PC-9 (cell line): ENCODE data around the gene ZFR. TPM values are rescaled to one million over a fixed set of nuclear protein-coding genes. Genes with fewer than 3 reads are reported as not detected.

Source experiments
- BruUV-seq: library from RNA; stranded (reverse); fragments of 400-500 nt; replicated peaks from 2 replicates; lab custom pipeline; 2021; lab: Mats Ljungman, UMichigan
- CTCF ChIA-PET: fragments of 300-600 bp; sonication (Branson Sonifier 250); formaldehyde crosslinking; loops from one replicate; lab custom pipeline; 2022; ENCODE audit warnings: antibody characterized with exemption; lab: Charles Lee
- POLR2A ChIA-PET: fragments of 300-600 bp; sonication (Branson Sonifier 250); formaldehyde crosslinking; loops from one replicate; lab custom pipeline; 2022; ENCODE audit warnings: antibody characterized with exemption; ENCODE audit not compliant: unreplicated experiment; lab: Charles Lee
- DNase-seq, 2 experiments: peaks; one replicate each; pipeline versions ENCODE4 v3.0.0 to v3.0.0-alpha.2; 2015 to 2022; ENCODE audit warnings: mixed read lengths in 1 of 2
- H2AFZ ChIP-seq: fragments of 200-600 bp; sonication (generic); 2 replicates; pipeline ENCODE4 v1.8.1; 2017; ENCODE audit warnings: antibody characterized with exemption
- H3F3A ChIP-seq: fragments of 200-600 bp; sonication (generic); 2 replicates; pipeline ENCODE4 v1.8.1; 2017; ENCODE audit warnings: antibody characterized with exemption, mild to moderate bottlenecking, low read depth; ENCODE audit not compliant: insufficient read depth
- H3K27ac ChIP-seq: fragments of 200-600 bp; sonication (generic); 2 replicates; pipeline ENCODE4 v1.6.1; 2016; ENCODE audit warnings: mixed run types
- H3K27me3 ChIP-seq: fragments of 200-600 bp; sonication (generic); 2 replicates; pipeline ENCODE4 v1.6.1; 2016; ENCODE audit warnings: low read depth, mixed run types; ENCODE audit not compliant: insufficient read depth
- H3K36me3 ChIP-seq: fragments of 200-600 bp; sonication (generic); 2 replicates; pipeline ENCODE4 v1.6.1; 2016; ENCODE audit warnings: low read depth, mixed run types
- H3K4me1 ChIP-seq: fragments of 200-600 bp; sonication (generic); replicated peaks from 2 replicates; pipeline ENCODE4 v1.6.1; 2016; ENCODE audit warnings: mixed run types; ENCODE audit not compliant: insufficient read depth
- H3K4me2 ChIP-seq: fragments of 200-600 bp; sonication (generic); 2 replicates; pipeline ENCODE4 v1.6.1; 2017; ENCODE audit warnings: mixed run types
- H3K4me3 ChIP-seq: fragments of 200-600 bp; sonication (generic); 2 replicates; pipeline ENCODE4 v1.6.1; 2016; ENCODE audit warnings: mixed run types
- H3K79me2 ChIP-seq: fragments of 200-600 bp; sonication (generic); 2 replicates; pipeline ENCODE4 v1.6.1; 2017; ENCODE audit warnings: low read depth, mixed run types
- H3K9me2 ChIP-seq: fragments of 200-600 bp; sonication (generic); 2 replicates; pipeline ENCODE4 v1.8.1; 2017; ENCODE audit warnings: mild to moderate bottlenecking; ENCODE audit not compliant: insufficient read depth
- H3K9me3 ChIP-seq: fragments of 200-600 bp; sonication (generic); 2 replicates; pipeline ENCODE4 v1.8.1; 2016; ENCODE audit warnings: low read depth; ENCODE audit not compliant: insufficient read depth
- H4K20me1 ChIP-seq: fragments of 200-600 bp; sonication (generic); 2 replicates; pipeline ENCODE4 v1.8.1; 2017; ENCODE audit not compliant: insufficient read depth
- EZH2 ChIP-seq: fragments of 200-600 bp; sonication (generic); IDR thresholded peaks from 2 replicates; pipeline ENCODE4 v1.8.0; 2017; ENCODE audit warnings: antibody characterized with exemption, low read depth
- intact Hi-C: fragments of 100-400 bp; cut with micrococcal nuclease; formaldehyde crosslinking; loops from one replicate; pipeline ENCODE4 v1.10.0; 2022; ENCODE audit not compliant: unreplicated experiment
- total RNA-seq: library from RNA; stranded (reverse); gene quantifications from 2 replicates; pipeline ENCODE4 v1.2.3, GENCODE V29; 2021
- TF ChIP-seq, protein P1 (sequence below): fragments of 200-600 bp; sonication (generic); conservative IDR thresholded peaks from 2 replicates; pipeline ENCODE4 v1.6.1; 2017; ENCODE audit warnings: mixed run types, antibody characterized with exemption, mild to moderate bottlenecking, moderate library complexity

ZFR gene
- total RNA-seq, 1 experiment from 2014 or later: 69.2 TPM

DNA sequence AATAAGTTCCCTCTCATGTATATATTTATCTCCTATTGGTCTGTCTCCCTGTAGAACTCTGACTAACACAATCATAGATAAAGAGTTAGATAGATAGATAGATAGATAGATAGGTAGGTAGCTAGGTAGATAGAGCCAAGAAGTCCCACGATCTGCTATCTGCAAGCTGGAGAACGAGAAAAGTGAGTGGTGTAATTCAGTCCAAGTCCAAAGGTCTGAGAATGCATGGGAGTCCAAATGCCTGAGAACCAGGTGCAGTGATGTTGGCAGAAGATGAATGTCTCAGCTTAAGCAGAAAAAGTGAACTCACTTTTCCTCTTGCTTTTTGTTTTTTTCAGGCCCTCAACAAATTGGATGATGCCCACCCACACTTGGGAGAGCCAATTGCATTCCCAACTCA is 37.7 kb upstream of the ZFR start:
- H4K20me1 ChIP-seq: no peaks in the 10 kb centered on the region
- H3K27me3 ChIP-seq: no peaks in the 10 kb centered on the region
- BruUV-seq: no TSS peak
- no peaks in the 10 kb centered on the region for H3K9me2 ChIP-seq
- intact Hi-C loops: loop anchor here (10.0 kb wide), 2 partner anchors 657 to 823 kb away; no protein-coding TSS in a partner anchor
- H3K4me2 ChIP-seq: no peak overlapping the region
- CTCF ChIA-PET: no interaction called here
- no peak overlapping the region for H2AFZ ChIP-seq
- H3K4me3 ChIP-seq: no peak overlapping the region
- H3K9me3 ChIP-seq: no peaks in the 10 kb centered on the region
- TF ChIP-seq EZH2: no peak
- TF ChIP-seq, protein P1, sequence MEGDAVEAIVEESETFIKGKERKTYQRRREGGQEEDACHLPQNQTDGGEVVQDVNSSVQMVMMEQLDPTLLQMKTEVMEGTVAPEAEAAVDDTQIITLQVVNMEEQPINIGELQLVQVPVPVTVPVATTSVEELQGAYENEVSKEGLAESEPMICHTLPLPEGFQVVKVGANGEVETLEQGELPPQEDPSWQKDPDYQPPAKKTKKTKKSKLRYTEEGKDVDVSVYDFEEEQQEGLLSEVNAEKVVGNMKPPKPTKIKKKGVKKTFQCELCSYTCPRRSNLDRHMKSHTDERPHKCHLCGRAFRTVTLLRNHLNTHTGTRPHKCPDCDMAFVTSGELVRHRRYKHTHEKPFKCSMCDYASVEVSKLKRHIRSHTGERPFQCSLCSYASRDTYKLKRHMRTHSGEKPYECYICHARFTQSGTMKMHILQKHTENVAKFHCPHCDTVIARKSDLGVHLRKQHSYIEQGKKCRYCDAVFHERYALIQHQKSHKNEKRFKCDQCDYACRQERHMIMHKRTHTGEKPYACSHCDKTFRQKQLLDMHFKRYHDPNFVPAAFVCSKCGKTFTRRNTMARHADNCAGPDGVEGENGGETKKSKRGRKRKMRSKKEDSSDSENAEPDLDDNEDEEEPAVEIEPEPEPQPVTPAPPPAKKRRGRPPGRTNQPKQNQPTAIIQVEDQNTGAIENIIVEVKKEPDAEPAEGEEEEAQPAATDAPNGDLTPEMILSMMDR: no peak
- H3K79me2 ChIP-seq: no peaks in the 10 kb centered on the region
- DNase-seq: no peak
- no peaks in the 10 kb centered on the region for H3K36me3 ChIP-seq
- no peaks in the 10 kb centered on the region for H3K4me1 ChIP-seq
- no peak overlapping the region for H3K27ac ChIP-seq
- no peaks in the 10 kb centered on the region for H3F3A ChIP-seq
- POLR2A ChIA-PET: no interaction called here

DNA sequence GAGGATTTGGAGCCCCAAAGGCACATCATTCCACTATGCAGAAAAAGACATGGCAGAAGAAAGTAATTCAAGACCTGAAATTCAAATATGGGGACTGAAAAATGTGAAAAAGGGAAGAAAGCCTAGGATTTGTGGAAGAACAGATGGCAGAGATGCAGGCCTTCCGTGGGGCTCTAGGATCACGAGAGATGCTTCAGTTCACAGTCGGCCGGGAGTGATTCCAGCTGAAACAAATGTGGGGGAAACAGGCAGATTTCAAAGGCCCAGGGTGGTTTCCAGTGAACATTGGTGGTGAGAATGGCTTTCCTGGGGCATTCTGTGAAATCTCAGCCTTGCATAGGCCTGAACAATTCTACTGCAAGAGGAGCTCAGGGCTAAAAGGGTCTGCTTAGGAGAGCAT is 34.6 kb upstream of the ZFR start:
- BruUV-seq: no TSS peak
- Histone ChIP-seq H3F3A (no peaks in the 10 kb centered on the region), H3K4me3 (no peak overlapping the region), H2AFZ (no peak overlapping the region), H4K20me1 (no peaks in the 10 kb centered on the region), H3K36me3 (no peaks in the 10 kb centered on the region), H3K9me2 (no peaks in the 10 kb centered on the region), H3K27ac (no peak overlapping the region), H3K9me3 (no peaks in the 10 kb centered on the region), H3K27me3 (no peaks in the 10 kb centered on the region), H3K79me2 (no peaks in the 10 kb centered on the region), H3K4me2 (no peak overlapping the region), H3K4me1 (no peaks in the 10 kb centered on the region)
- DNase-seq: no peak
- ChIA-PET POLR2A (no interaction called here), CTCF (no interaction called here)
- intact Hi-C loops: no loop called here
- TF ChIP-seq, protein P1: no peak
- no peak for TF ChIP-seq EZH2

DNA sequence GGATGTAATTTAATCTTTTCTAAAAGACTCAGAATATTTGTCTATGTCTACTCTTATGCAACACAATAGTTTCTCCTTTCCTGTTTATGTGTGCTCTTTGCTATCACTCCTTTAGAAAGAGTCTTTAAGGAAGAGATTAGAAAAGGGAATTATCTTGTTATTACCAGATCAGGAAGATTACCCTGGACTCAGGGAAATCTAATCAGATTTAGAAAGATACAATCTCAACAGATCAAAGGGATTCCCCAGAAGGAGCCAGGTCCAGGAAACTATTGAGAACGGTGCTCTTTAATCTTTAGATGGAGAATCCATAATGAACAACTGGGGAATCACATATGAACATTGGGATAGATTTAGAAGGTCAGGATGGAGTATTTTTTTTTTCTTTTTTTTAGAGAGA is 32.4 kb upstream of the ZFR start:
- no peak overlapping the region for H2AFZ ChIP-seq
- TF ChIP-seq EZH2: no peak
- TF ChIP-seq, protein P1: no peak
- H3K27me3 ChIP-seq: no peaks in the 10 kb centered on the region
- no peaks in the 10 kb centered on the region for H3K79me2 ChIP-seq
- no TSS peak for BruUV-seq
- ChIA-PET CTCF (no interaction called here), POLR2A (no interaction called here)
- DNase-seq: no peak
- H3K36me3 ChIP-seq: no peaks in the 10 kb centered on the region
- no peaks in the 10 kb centered on the region for H3K9me2 ChIP-seq
- no peaks in the 10 kb centered on the region for H3F3A ChIP-seq
- H3K4me2 ChIP-seq: no peak overlapping the region
- no peaks in the 10 kb centered on the region for H4K20me1 ChIP-seq
- H3K4me1 ChIP-seq: no peaks in the 10 kb centered on the region
- intact Hi-C loops: no loop called here
- H3K27ac ChIP-seq: no peak overlapping the region
- H3K9me3 ChIP-seq: no peaks in the 10 kb centered on the region
- H3K4me3 ChIP-seq: no peak overlapping the region
